SKM-1 treated with dmso at 0.1 percent for 144 hours (cell line): ENCODE measurements around the gene FER.
A peak's percentile ranks its signal among the peaks of the same experiment; 100 is the strongest.
"Not testable (repeated sequence)": the region's sequence is repeated elsewhere in the genome, so short reads cannot be mapped to it uniquely, and the experiment has no call there.

Source experiments
- DNase-seq: peaks from one replicate; lab custom pipeline; 2025; ENCODE audit not compliant: unreplicated experiment; lab: John Stamatoyannopoulos, UW

Gene FER

DNA sequence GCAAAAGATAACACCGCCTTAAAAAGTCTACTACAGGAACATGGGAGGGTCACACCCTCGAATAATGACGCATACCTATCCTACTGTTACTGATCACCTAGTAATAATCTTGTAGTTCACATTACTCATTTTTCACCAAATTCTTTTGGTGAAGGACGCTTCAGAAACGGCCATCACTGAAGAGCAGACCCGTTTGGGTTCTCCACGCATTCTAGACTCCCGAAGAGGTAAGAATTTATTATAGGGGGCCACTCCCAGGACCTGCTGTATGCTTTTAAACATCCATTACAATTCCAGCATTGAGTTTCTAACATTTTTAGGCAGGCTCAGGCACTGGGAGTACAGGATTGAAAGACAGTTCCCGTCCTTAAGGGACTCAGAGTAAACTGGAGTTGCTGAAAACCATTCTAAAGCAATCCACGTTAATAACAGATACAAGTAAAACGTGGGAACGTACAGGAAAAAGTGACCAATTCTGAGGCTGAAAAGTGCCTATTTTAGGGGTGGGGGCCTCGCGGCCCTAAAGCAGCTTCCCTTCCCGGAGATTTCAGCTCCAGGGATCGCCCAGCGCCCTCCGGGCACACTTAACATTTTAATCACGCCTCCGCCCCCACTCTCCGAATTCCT lies at the start of gene FER:
Gene FER, plus strand, starts transcription at position 124 of the 627 bp plus-strand sequence. CDS start 50,286 bp downstream, outside the sequence.
- no peak for DNase-seq

GRCh38 chr5:108700388-108700787 lies 47.3 kb upstream of the FER start:
- DNase-seq: not testable (repeated sequence)

- no peak for DNase-seq
Observed at GRCh38 chr5:108700930-108701329, 46.8 kb upstream of the FER start.

- DNase-seq: no peak
Observed at GRCh38 chr5:108702546-108702945, 45.2 kb upstream of the FER start.

DNA sequence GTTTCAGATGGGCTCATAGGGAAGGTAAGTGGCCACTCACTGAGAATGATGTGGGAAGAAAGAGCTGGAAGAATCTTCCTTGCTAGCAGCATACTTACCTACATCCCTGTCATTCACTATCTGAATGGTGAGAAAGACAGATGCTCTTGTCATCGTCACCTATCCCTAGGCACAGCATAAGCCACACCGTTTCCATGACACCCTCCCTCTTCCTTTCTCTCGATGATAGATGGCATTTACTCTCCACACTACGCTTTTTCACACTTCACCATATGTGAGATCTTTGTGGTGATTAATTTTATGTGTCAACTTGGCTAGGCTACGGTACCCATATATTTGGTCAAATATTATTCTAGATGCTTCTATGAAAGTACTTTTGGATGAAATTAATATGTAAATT lies 44.4 kb upstream of the FER start:
- DNase-seq: no peak

DNA sequence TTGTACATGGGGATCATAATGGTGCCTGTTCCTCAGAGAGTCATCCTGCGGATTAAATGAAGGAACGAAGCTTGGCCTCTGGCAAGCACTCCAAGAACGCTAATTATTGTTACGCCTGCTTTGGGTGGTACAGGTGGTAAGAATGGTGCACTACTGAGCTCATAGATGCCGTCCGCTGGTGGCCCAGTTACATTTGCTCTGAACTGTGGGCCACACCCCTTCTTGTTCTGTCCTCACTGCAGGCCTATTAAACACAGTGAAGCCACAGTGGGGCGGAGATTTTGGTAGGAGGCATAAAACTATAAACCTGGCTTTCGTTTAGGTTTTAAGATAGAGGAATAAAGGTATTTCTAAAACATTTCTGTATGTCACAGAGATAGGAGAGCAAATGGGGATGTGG lies 40.6 kb upstream of the FER start:
- no peak for DNase-seq

DNA sequence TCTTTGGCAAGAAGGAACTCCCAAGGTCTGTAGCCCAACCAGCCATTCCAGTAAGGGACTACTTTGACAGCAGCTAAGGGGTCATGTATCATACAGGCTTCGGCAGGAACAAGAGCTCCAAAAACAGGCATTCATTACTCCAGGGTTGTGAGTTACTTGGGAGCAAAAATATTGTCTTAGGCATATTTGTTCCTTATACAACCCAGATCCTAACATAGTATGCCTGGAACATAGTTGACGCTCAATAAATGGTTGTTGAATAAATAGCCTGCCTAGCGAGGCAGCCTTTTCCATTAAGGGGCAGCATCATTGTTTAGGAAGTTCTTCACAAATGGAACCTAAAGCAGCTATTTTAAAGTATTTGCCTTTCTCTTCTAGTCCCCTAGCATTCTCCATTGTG lies 35.8 kb upstream of the FER start:
- no peak for DNase-seq

- DNase-seq: no peak
Observed at GRCh38 chr5:108715408-108715807, 32.3 kb upstream of the FER start.

DNA sequence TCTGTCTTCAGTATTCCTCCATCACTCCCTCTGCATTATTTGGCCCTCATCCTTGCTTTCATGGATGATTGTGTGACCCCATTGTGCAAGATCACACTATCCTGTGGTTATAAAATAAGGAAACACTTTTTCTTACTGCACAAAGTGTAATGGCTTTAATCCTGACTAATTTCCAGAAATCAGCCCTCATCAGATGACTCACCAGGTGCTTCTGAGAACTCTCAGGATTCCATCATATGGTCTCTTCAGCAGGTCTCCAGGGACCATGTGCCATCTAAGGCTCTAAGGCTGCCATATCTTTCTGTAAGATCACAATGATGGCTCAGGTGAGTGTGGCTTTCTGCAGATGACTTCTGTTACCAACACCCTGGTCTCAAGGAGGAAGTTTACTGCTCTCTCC lies 27.3 kb upstream of the FER start:
- DNase-seq: no peak

DNA sequence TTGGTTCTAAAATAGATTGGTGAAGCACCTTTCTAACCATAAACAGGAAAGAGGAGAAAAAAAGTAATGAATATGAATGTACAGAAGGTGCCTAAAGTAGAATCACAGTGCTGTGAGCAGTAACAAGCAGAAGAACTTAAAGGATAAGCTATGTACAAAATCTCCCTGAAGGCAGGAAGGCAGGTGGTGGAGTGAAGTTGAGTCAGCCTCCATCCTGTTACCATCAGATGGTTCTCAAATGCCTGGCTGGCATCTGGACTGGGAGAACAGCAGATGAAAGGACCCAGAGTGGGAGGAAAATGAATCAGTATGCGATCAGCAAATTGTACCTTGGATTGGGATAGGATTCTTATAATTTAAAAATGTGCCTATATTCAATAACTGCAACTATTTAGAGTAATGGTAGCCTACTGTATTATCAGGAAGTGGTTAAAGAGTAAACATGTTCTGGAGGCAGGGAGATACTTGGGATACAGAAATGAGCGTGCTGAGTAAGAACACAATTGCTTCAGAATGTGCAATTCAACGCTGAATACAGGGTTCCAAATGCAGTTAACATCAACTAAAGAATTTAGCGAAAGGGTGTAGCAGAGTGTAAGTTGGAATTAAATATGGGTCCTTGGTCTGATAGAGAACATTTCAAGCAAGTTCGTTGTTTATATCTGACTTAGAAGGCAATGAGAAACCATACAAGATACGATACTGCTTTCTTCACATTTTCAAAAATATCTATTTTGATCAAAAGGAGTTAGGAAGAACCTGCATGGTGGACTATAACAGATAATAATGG lies 21.1 kb upstream of the FER start:
- no peak for DNase-seq

DNA sequence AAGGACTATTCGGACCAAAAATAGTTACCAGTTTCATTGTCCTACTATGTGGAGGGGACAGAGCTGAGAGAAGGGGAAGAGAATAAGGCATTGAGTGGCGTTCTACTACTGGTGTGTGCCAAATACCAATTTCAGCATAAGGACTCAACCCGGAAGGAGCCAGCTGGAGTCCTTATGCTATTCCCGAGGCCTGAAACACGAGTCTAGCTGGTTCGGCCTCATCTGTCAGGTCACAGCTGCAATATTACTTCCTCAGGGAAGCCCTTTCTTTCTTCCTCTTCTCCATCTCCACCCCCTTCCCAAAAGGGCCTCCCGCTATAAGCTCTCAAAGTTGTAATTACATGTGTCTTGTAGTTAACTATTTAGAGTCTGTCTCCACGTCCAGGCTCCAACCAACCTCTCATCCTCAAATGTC lies 20.5 kb upstream of the FER start:
- peak; percentile 62 for DNase-seq

DNA sequence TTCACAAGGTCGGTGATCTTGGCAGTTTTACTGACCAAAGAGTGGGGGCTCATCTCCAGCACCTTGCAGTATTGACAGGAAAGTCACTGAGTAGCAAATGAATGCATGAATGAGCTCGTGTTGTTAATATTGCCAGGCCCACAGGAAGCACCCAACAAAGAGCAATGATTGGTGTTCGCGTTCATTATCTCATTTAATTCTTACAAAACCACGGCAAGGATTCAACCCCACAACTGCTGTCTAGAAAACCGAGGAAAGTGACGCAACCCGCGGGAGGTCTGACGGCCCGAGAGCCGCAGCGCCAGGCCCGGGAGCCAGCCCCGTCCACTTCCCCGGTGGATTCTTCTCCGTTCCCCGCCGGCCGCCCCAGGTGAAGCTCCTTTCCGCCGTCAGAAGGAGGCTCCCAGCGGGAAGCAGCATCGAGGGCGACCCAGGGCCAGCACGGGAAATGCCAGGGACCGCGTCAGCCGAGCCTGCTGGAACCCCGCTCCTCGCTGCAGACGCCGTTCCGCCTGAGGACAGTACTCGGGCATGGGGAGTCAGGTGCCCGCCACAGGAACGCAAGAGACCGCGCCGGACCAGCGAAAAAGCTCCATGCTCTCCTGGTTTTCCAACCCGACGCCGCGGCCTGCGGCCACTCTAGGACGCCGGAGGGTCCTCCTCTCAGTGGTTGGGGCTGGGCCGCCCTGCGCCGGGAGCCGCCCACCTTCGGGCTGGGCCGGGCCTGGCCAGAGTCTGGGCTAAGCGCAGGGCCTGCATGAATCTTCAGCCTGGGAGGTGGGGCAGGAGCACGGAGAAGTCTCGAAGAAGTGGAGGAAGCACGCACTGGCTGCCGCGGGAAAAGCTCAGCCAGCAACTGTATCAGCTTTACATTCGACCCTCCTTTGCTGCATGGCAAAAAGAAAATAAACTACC lies 19.8 kb upstream of the FER start:
- peak; percentile 86 for DNase-seq

GRCh38 chr5:108728566-108729241 lies 19.0 kb upstream of the FER start:
- DNase-seq: peak; percentile 86

GRCh38 chr5:108729242-108729615 lies 18.5 kb upstream of the FER start:
- no peak for DNase-seq

DNA sequence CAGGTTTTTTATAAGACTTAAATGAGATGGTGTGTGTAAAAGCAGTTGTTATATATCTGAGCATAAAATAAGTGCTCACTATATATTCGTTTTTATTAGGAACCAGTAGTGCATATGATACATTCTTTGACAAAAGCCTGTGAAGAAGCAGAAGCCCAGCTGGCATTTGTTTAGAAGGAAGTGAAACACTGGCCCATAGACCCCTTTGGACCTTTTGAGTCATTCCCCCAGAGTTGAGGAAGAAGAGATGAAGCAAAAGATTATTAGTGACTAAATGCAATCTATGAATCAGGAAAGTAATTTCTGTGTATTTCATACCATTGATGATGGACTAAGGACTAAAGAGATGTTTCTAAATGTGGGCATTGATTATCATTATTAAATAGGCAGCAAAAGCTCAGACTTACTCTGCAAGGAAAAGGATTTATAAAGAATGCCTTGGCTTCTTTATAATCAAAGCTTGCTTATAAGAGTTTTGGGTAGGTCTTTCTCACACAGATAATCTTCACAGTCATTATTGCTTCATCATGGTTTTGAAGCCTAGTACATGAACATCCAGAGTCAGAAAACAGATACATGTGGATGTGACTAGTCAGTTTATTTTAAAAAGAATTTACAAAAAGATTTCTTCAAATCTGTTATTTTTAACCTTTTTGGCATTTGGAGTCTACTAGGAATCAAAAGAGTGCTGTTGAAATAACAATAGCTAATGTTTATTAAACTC lies 16.9 kb upstream of the FER start:
- DNase-seq: peak; percentile 49

DNA sequence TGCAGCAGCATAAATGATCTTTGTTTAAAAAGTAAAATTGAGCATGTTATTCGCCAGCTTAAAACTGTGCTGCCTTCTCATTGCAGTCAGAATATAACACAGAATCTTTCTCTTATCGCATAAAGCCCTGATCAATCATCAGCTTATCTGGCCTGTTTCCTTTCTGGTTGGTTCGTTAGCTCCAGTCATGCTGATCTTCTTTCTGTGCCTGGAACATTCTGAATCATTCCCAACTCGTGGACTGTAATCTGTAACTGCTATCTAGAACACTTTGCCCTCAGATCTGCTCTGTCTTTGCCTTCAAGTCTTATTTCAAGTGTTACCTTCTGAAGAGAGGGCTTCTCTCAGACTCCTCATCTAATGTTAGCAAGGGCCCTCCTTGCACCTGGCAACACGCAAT lies 11.9 kb upstream of the FER start:
- no peak for DNase-seq

- DNase-seq: no peak
Observed at GRCh38 chr5:108736855-108737254, 10.8 kb upstream of the FER start.

- DNase-seq: no peak
Observed at GRCh38 chr5:108739376-108739775, 8.3 kb upstream of the FER start.

DNA sequence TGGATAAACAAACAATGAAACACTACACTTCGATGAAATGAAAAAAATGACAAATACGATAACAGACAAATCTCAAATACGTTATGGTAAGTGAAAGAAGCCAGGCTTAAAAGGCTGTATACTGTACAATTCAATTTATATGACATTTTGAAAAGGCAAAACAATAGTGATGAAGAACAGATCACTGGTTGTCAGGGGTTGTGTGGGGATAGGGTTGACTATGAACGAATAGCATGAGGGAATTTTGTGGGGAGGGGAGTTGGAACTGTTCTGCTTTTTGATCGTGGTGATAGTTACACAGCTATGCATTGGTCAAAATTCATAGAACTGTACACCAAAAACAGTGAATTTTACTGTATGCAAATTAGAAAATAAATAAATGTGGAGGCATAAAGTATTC lies 7.8 kb upstream of the FER start:
- no peak for DNase-seq

GRCh38 chr5:108743319-108743718 lies 4.4 kb upstream of the FER start:
- DNase-seq: no peak
